SK-N-SH (cell line): ENCODE results near the gene CAPN10. TPM values are rescaled to one million over a fixed set of nuclear protein-coding genes. Genes with fewer than 3 reads are reported as not detected.

Experiments used
- CTCF ChIA-PET: fragments of 300-600, 350-600 bp; formaldehyde crosslinking; extraction: SDS; loops from one replicate; lab custom pipeline; 2021; lab: Yijun Ruan, JAX
- POLR2A ChIA-PET: fragments of 350-600 bp; sonication (Branson Sonifier 250); formaldehyde crosslinking; extraction: SDS; loops from one replicate; lab custom pipeline; 2020; ENCODE audit warnings: antibody characterized with exemption, inconsistent platforms; lab: Yijun Ruan, JAX
- DNase-seq: peaks from one replicate; pipeline ENCODE4 v3.0.0; 2012
- H2AFZ ChIP-seq: fragments of 200-600 bp; sonication (generic); 2 replicates; pipeline ENCODE4 v1.8.1; 2016; ENCODE audit warnings: antibody characterized with exemption, mild to moderate bottlenecking, low read depth
- H3F3A ChIP-seq: fragments of 200-600 bp; sonication (generic); replicated peaks from 2 replicates; pipeline ENCODE3; 2016; ENCODE audit warnings: antibody characterized with exemption, mild to moderate bottlenecking; ENCODE audit not compliant: insufficient read depth
- H3K27ac ChIP-seq, 2 experiments: fragments of 200-500 bp in 1 of 2; fragments of 200-600 bp in 1 of 2; sonication (Bioruptor generic) in 1 of 2; sonication (generic), shearing (Covaris generic) in 1 of 2; 2 replicates each; pipeline versions ENCODE4 v1.5.1 to v1.6.1; 2014 to 2016; ENCODE audit warnings: low read depth in 2 of 2, inconsistent platforms in 1 of 2, low read length in 1 of 2, mild to moderate bottlenecking in 1 of 2, mixed read lengths in 1 of 2
- H3K27me3 ChIP-seq: fragments of 200-600 bp; sonication (generic), shearing (Covaris generic); 2 replicates; pipeline ENCODE4 v1.6.1; 2016; ENCODE audit warnings: mixed run types; ENCODE audit not compliant: insufficient read depth
- H3K36me3 ChIP-seq, 2 experiments: fragments of 200-500 bp in 1 of 2; fragments of 200-600 bp in 1 of 2; sonication (Bioruptor generic) in 1 of 2; sonication (generic) in 1 of 2; replicated peaks in 1 of 2; 2 replicates each; pipeline versions ENCODE3 to v1.5.1; 2014 to 2016; ENCODE audit warnings: low read length in 1 of 2, mild to moderate bottlenecking in 1 of 2; ENCODE audit not compliant: insufficient read depth in 2 of 2, control insufficient read depth in 1 of 2
- H3K4me1 ChIP-seq, 2 experiments: fragments of 200-500 bp in 1 of 2; fragments of 200-600 bp in 1 of 2; sonication (Bioruptor generic) in 1 of 2; sonication (generic), shearing (Covaris generic) in 1 of 2; 2 replicates each; pipeline versions ENCODE4 v1.5.1 to v1.6.1; 2014 to 2016; ENCODE audit warnings: low read depth in 1 of 2, low read length in 1 of 2, mixed run types in 1 of 2; ENCODE audit not compliant: insufficient read depth in 2 of 2, control insufficient read depth in 1 of 2
- H3K4me2 ChIP-seq: fragments of 200-600 bp; sonication (generic), shearing (Covaris generic); 2 replicates; pipeline ENCODE4 v1.6.1; 2017; ENCODE audit warnings: mixed run types
- H3K4me3 ChIP-seq, 2 experiments: fragments of 200-500 bp in 1 of 2; fragments of 200-600 bp in 1 of 2; sonication (Bioruptor generic) in 1 of 2; sonication (generic), shearing (Covaris generic) in 1 of 2; 2 replicates each; pipeline versions ENCODE4 v1.5.1 to v1.8.1; 2014 to 2016; ENCODE audit warnings: low read depth in 2 of 2, inconsistent platforms in 1 of 2, low read length in 1 of 2, mild to moderate bottlenecking in 1 of 2, mixed read lengths in 1 of 2, moderate library complexity in 1 of 2
- H3K79me2 ChIP-seq: fragments of 200-600 bp; sonication (generic); 2 replicates; pipeline ENCODE4 v1.8.1; 2017; ENCODE audit warnings: mild to moderate bottlenecking; ENCODE audit not compliant: insufficient read depth
- H3K9ac ChIP-seq: fragments of 200-600 bp; sonication (generic); 2 replicates; pipeline ENCODE4 v1.6.1; 2017; ENCODE audit warnings: mixed run types
- H3K9me2 ChIP-seq: fragments of 200-600 bp; sonication (generic); 2 replicates; pipeline ENCODE4 v1.6.1; 2017; ENCODE audit warnings: mixed run types
- H3K9me3 ChIP-seq: fragments of 200-600 bp; sonication (generic); 2 replicates; pipeline ENCODE4 v1.6.1; 2017; ENCODE audit warnings: mixed run types, mild to moderate bottlenecking, moderate library complexity
- H4K20me1 ChIP-seq: fragments of 200-600 bp; sonication (generic); 2 replicates; pipeline ENCODE4 v1.6.1; 2017; ENCODE audit warnings: mild to moderate bottlenecking, mixed run types; ENCODE audit not compliant: insufficient read depth
- ELF1 ChIP-seq: IDR thresholded peaks from 2 replicates; pipeline ENCODE4 v1.4.0; 2012
- EP300 ChIP-seq, 2 experiments: IDR thresholded peaks; 2 replicates each; pipeline versions ENCODE4 v1.4.0 to v1.6.1; 2012; ENCODE audit warnings: borderline replicate concordance in 1 of 2, low read depth in 1 of 2, low read length in 1 of 2
- FOXJ3 ChIP-seq: sonication (generic); formaldehyde crosslinking; IDR thresholded peaks from 2 replicates; pipeline ENCODE4 v1.5.1; 2020; ENCODE audit warnings: mild to moderate bottlenecking, missing genetic modification reagents
- GATA2 ChIP-seq: sonication (generic); formaldehyde crosslinking; IDR thresholded peaks from 2 replicates; pipeline ENCODE4 v1.5.0; 2020; ENCODE audit warnings: mild to moderate bottlenecking, missing genetic modification reagents
- MEF2A ChIP-seq: IDR thresholded peaks from 2 replicates; pipeline ENCODE4 v1.4.0; 2012; ENCODE audit warnings: low read depth, borderline replicate concordance
- MXI1 ChIP-seq: IDR thresholded peaks from 2 replicates; pipeline ENCODE4 v1.6.1; 2012; ENCODE audit warnings: mild to moderate bottlenecking, low read depth, low read length, improper control_type of control experiment
- NRF1 ChIP-seq: IDR thresholded peaks from 2 replicates; pipeline ENCODE4 v1.6.1; 2012; ENCODE audit warnings: low read depth, mild to moderate bottlenecking, low read length
- PBX3 ChIP-seq: IDR thresholded peaks from 2 replicates; pipeline ENCODE4; 2012
- RAD21 ChIP-seq: IDR thresholded peaks from 2 replicates; pipeline ENCODE4 v1.6.1; 2012; ENCODE audit warnings: mild to moderate bottlenecking, low read length
- RCOR1 ChIP-seq: fragments of 150-350 bp; IDR thresholded peaks from 2 replicates; pipeline ENCODE4 v1.6.1; 2017; ENCODE audit warnings: antibody characterized with exemption, low read length
- REST ChIP-seq: IDR thresholded peaks from 2 replicates; pipeline ENCODE4 v1.6.1; 2012; ENCODE audit warnings: mild to moderate bottlenecking, low read depth, low read length, moderate library complexity
- RFX5 ChIP-seq: IDR thresholded peaks from 2 replicates; pipeline ENCODE4 v1.6.1; 2012; ENCODE audit warnings: mild to moderate bottlenecking, improper control_type of control experiment, low read length
- SIN3A ChIP-seq: IDR thresholded peaks from 2 replicates; pipeline ENCODE4 v1.6.1; 2012; ENCODE audit warnings: low read depth, mild to moderate bottlenecking, low read length, moderate library complexity, borderline replicate concordance
- TAF1 ChIP-seq: IDR thresholded peaks from 2 replicates; pipeline ENCODE4 v1.6.1; 2012; ENCODE audit warnings: low read depth, mild to moderate bottlenecking, low read length, moderate library complexity, borderline replicate concordance
- TCF12 ChIP-seq: IDR thresholded peaks from 2 replicates; pipeline ENCODE4 v1.4.0; 2012
- USF1 ChIP-seq: IDR thresholded peaks from 2 replicates; pipeline ENCODE4 v1.4.0; 2012; ENCODE audit warnings: low read depth, borderline replicate concordance
- USF2 ChIP-seq: fragments of 150-350 bp; IDR thresholded peaks from 2 replicates; pipeline ENCODE4 v1.6.1; 2017; ENCODE audit warnings: antibody characterized with exemption, low read length, low read depth, borderline replicate concordance
- WGBS: methylation state at CpG from one replicate; pipeline ENCODE4 v1.1.6; 2017; ENCODE audit warnings: low lambda C conversion rate; 5-methylcytosine and 5-hydroxymethylcytosine counted together
- polyA plus RNA-seq, 3 experiments: library from polyadenylated mRNA; depleted of rRNA; stranded (reverse); fragments of >200 nt; gene quantifications; 2 replicates each; pipeline ENCODE4 v1.2.3, GENCODE V29; 2012

CAPN10 gene
- polyA plus RNA-seq, 1 of the 3 experiments (the other 2 are of a cell fraction) = 24.0 TPM

GRCh38 chr2:240570531-240571313, 15.8 kb upstream of the CAPN10 start:
- H3K9ac ChIP-seq = no peak overlapping the region
- H3K4me2 ChIP-seq = peak overlapping the region; percentile 93; the same call in 1 of the 2 replicates
- POLR2A ChIA-PET = no interaction called here
- H3K27me3 ChIP-seq = no peaks in the 10 kb centered on the region
- H3K36me3 ChIP-seq = peaks cover 0 to 20% of the 10 kb centered on the region in 2 experiments
- H3K9me3 ChIP-seq = no peaks in the 10 kb centered on the region
- H3K4me3 ChIP-seq = no peak overlapping the region
- DNase-seq = peak; percentile 20
- H3K9me2 ChIP-seq = no peaks in the 10 kb centered on the region
- H3K4me1 ChIP-seq = peaks cover 20 to 33% of the 10 kb centered on the region in 2 experiments; a peak in 2 of 4 replicates
- WGBS = 98% methylated on average over 8 of the region's 11 CpGs
- no peak for TF ChIP-seq ELF1
- TF ChIP-seq REST = no peak
- no peak for TF ChIP-seq FOXJ3
- no peak for TF ChIP-seq MXI1
- no peak for TF ChIP-seq TCF12
- no peak for TF ChIP-seq RCOR1
- TF ChIP-seq RFX5 = no peak
- TF ChIP-seq MEF2A = no peak
- no peak for TF ChIP-seq TAF1
- TF ChIP-seq NRF1 = no peak
- TF ChIP-seq, all 33 proteins: peak for 0
- Histone ChIP-seq H2AFZ (no peak overlapping the region), H4K20me1 (0 out of 2 replicates have a peak, but pooled peaks cover 12% of the 10 kb centered on the region), H3K27ac (no peak overlapping the region), H3F3A (peaks cover 7% of the 10 kb centered on the region), H3K79me2 (peaks cover 26% of the 10 kb centered on the region; the same call in 1 of the 2 replicates)
- CTCF ChIA-PET = no interaction called here

DNA sequence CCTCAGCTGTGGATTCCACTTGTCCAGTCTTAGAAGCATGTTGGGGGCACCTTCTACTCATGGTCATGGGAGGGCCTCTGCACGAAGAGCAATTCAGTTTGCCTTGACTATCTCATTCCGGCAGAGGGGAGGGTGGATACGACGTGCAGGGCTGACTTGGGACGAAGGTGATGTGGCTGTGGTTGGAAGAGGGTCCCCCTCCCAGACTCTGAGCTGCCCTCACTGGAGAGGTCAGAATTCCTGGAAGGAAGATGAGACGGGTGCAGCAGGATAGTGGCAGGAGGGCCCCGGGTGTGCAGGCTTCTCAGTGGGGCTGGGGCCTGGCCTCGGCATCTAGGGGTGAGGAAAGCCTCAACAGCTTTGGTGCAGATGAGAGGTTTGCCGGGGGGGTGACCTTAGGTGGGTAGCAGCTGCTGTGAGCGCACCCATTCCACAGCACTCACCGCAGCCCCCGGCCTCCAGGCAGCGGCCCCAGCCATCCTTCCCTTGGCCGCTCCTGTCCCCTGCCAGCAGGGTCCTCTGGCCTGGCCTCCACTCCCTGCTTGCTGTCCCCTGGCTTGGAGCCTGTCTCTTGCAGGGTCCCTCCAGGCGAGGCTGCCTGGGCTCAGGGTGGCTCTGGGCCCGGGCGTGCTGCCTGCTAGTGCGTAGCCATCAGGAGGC, 15.1 kb upstream of the CAPN10 start:
- Histone ChIP-seq H4K20me1 (0 out of 2 replicates have a peak, but pooled peaks cover 12% of the 10 kb centered on the region), H2AFZ (no peak overlapping the region), H3K9me3 (no peaks in the 10 kb centered on the region), H3F3A (peaks cover 4% of the 10 kb centered on the region), H3K9ac (no peak overlapping the region), H3K36me3 (peaks cover 0 to 27% of the 10 kb centered on the region in 2 experiments), H3K4me3 (no peak overlapping the region), H3K4me1 (peaks cover 14 to 27% of the 10 kb centered on the region in 2 experiments; a peak in 2 of 4 replicates), H3K27ac (no peak overlapping the region), H3K9me2 (no peaks in the 10 kb centered on the region), H3K79me2 (peaks cover 26% of the 10 kb centered on the region; the same call in 1 of the 2 replicates), H3K27me3 (no peaks in the 10 kb centered on the region), H3K4me2 (no peak overlapping the region)
- DNase-seq = peak; percentile 19
- WGBS = 92% methylated on average over 8 of the region's 18 CpGs
- POLR2A ChIA-PET = no interaction called here
- TF ChIP-seq EP300 (IDR thresholded peaks at IDR 0.05; ENCODE audit: borderline replicate concordance in 1 of 2, low read depth in 1 of 2, low read length in 1 of 2) = no peak
- TF ChIP-seq PBX3 = no peak
- TF ChIP-seq RAD21 = no peak
- TF ChIP-seq GATA2 (CRISPR knock-in tag) = no peak
- no peak for TF ChIP-seq USF2
- TF ChIP-seq RCOR1 = no peak
- TF ChIP-seq USF1 = no peak
- no peak for TF ChIP-seq SIN3A
- TF ChIP-seq NRF1 = no peak
- CTCF ChIA-PET = no interaction called here
